ENCODE results near the gene PTPRT. TPM values are rescaled to one million over a fixed set of nuclear protein-coding genes. Genes with fewer than 3 reads are reported as not detected.

Gene PTPRT
- total and polyA plus RNA-seq, 2 of the 13 experiments (the other 11 are each of a cell fraction or from before 2014, with no cell fraction given), result under 0.01 to 0.09 TPM

GRCh38 chr20:42134265-42135098, 1055.2 kb downstream of the PTPRT start (continued):
- no peak for TF ChIP-seq LRRFIP1 (CRISPR knock-in tag; conservative IDR thresholded peaks at IDR 0.05)
- no peak for TF ChIP-seq NCOA2 (CRISPR knock-in tag; IDR thresholded peaks at IDR 0.05)
- TF ChIP-seq XBP1 (CRISPR knock-in tag; IDR thresholded peaks at IDR 0.05), result no peak
- TF ChIP-seq NFIC (IDR thresholded peaks at IDR 0.05; ENCODE audit: low read length), result no peak
- TF ChIP-seq KLF11 (CRISPR knock-in tag; IDR thresholded peaks at IDR 0.05), result no peak
- no peak for TF ChIP-seq ZNF101 (CRISPR knock-in tag; IDR thresholded peaks at IDR 0.05; ENCODE audit: borderline replicate concordance, low read depth)
- no peak for TF ChIP-seq ZBTB40 (IDR thresholded peaks at IDR 0.05)
- TF ChIP-seq ZBTB40 (CRISPR knock-in tag; IDR thresholded peaks at IDR 0.05), result no peak
- no peak for TF ChIP-seq ZNF160 (CRISPR knock-in tag; IDR thresholded peaks at IDR 0.05)
- no peak for TF ChIP-seq ZNF740 (CRISPR knock-in tag; IDR thresholded peaks at IDR 0.05)
- TF ChIP-seq TRIM22 (IDR thresholded peaks at IDR 0.05), result no peak
- TF ChIP-seq ZNF570 (CRISPR knock-in tag; IDR thresholded peaks at IDR 0.05; ENCODE audit: borderline replicate concordance), result no peak
- TF ChIP-seq ZBTB39 (CRISPR knock-in tag; IDR thresholded peaks at IDR 0.05), result no peak
- TF ChIP-seq ZBTB42 (CRISPR knock-in tag; IDR thresholded peaks at IDR 0.05), result no peak
